ENCODE data around the gene BTBD19.

The BTBD19 gene

DNA sequence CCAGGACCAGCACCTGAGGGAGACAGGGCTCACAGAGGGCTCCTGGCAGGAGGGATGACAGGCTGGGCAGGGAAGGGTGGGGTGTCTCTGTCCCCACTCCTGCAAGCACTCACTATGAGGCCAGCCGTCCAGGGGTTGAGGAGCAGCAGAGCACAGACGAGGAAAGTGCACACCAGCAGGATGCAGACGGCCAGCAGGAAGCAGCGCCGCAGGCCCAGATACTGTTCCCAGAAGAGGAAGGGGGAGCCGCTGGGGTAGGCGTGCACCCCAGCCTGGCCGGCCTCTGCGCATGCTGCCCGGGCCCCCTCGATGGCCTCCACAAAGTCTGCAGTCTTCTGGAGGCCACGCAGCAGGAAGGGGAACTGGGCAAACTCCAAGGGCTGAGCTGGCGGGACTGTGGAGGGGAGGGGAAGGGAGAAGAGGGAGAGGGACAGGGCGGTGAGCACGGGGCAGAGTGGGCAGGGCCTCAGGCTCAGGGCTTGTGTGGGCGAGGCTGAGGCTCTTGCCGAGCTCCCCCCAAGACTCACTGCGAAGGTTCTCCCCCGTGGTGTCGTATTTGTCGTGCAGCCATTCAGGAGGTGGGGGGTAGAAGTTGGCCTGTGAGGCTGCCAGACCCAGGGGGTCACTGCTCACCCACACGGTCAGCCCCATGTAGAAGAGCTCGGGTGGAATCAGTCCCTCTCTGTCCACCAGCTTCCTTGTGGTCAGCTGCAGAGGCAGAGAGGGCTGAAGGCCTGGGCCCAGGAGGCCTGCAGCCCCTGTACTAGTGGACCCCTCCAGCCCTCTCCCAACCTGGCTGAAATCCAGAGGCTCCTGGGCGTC lies 18.3 kb downstream of the BTBD19 start:
- in situ Hi-C loops (cut with HindIII; ENCODE audit: low sequenced_read_pairs): no loop called here
- TF ChIP-seq, protein P1, sequence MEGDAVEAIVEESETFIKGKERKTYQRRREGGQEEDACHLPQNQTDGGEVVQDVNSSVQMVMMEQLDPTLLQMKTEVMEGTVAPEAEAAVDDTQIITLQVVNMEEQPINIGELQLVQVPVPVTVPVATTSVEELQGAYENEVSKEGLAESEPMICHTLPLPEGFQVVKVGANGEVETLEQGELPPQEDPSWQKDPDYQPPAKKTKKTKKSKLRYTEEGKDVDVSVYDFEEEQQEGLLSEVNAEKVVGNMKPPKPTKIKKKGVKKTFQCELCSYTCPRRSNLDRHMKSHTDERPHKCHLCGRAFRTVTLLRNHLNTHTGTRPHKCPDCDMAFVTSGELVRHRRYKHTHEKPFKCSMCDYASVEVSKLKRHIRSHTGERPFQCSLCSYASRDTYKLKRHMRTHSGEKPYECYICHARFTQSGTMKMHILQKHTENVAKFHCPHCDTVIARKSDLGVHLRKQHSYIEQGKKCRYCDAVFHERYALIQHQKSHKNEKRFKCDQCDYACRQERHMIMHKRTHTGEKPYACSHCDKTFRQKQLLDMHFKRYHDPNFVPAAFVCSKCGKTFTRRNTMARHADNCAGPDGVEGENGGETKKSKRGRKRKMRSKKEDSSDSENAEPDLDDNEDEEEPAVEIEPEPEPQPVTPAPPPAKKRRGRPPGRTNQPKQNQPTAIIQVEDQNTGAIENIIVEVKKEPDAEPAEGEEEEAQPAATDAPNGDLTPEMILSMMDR (IDR thresholded peaks at IDR 0.05; ENCODE audit: low read depth, low read length, missing control alignments): no peak
- no peak overlapping the region for H3K4me3 ChIP-seq (ENCODE audit: low read depth, low read length)
- DNase-seq (ENCODE audit: low read depth): no peak

DNA sequence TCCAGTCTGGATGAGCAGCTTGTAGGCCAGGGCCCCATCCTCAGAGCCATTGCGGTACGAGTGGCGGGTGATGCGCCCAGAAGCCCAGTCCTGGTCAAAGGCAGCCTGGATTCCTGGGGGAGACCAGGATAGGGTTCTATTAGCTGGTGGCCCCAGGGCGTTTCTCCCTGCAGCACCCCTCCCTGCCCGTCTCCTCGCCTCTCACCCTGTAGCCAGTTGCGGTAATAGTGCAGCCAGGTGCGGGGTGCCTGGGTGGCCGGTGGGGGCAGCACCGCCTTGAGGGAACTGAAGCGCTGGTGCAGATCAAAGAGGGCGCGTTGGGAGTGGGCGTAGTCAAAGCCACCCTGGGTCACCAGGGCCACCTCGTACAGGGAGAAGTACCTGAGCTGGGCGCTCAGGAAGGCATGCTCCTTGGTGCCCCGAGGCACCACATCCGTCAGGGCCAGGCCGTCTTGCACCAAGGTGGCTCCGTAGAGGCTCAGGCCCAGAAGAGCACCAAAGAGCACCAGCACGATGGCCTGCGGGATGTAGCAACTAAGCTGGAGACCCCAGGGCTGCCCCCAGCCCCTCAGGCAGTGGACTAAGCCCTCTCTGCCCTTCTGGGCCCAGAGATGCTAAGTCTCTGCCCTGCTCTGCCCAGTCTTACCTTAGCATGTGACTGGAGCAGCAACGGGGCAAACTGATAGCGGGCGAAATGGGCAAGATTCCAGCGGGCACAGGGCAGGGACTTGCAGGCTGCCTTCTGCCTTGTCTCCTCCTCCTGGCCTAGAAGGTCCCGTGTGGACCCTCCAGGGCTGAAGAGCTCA lies 19.1 kb downstream of the BTBD19 start:
- in situ Hi-C loops (cut with HindIII; ENCODE audit: low sequenced_read_pairs): no loop called here
- no peak for DNase-seq (ENCODE audit: low read depth)
- no peak overlapping the region for H3K4me3 ChIP-seq (ENCODE audit: low read depth, low read length)
- TF ChIP-seq, protein P1 (IDR thresholded peaks at IDR 0.05; ENCODE audit: low read depth, low read length, missing control alignments): no peak

DNA sequence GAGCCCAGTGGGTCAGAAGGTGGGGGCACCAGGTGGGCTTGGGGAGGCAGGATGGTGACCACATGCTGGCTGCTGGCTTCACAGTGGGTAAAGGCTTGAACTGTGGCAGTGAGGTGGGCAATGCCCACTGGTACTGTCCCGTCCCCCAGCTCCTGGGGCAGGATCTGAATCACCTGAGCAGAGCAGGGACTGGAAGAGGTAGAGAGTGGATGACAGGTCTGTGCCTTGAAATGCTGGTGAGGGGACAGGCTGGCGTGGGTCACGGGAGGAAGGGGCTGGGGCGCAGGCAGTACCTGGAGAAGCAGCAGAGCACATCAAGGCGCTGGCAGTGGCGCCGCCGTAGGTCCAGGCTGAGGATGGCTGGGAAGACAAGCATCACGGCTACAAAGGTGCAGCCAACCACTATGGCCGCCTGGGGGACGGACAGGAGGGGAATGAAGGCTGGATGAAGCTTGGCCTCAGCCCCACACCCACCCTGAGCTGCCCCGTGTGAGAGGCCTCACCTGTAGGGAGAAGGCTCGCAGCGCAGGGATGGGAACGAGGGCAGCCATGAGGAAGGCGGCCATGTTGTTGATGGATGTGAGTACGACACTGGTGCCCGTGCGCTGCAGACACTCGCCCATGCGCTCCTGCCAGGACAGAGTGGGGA lies 19.8 kb downstream of the BTBD19 start:
- in situ Hi-C loops (cut with HindIII; ENCODE audit: low sequenced_read_pairs): no loop called here
- TF ChIP-seq, protein P1 (IDR thresholded peaks at IDR 0.05; ENCODE audit: low read depth, low read length, missing control alignments): no peak
- no peak overlapping the region for H3K4me3 ChIP-seq (ENCODE audit: low read depth, low read length)
- DNase-seq (ENCODE audit: low read depth): no peak

DNA sequence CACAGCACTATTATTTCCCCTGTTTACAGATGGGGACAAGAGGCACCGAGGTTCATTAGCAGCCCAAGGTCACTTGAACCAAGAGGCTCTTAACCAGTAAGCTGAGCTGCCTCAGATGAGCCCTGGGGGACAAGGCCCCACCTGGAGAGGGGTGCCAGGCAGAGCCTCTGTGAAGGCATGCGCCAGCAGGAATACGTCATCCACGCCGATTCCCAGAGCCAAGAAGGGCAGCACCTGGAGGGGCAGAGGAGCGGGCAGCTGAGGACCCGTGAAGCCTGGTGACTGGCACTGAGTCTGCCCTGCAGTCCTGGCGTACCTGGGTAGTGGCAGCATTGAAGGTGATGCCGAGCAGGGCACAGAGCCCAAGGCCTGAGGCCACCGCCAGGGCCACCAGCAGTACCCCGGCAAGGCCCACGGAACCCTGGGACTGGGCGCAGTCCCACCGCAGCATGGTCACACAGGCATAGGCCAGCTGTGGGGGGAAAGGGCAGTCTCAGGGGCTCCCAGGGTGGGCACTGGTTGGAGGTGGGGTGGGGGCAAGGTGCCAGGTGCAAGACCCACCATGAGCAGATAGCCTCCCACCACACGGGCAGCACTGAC lies 20.6 kb downstream of the BTBD19 start:
- TF ChIP-seq, protein P1 (IDR thresholded peaks at IDR 0.05; ENCODE audit: low read depth, low read length, missing control alignments): no peak
- in situ Hi-C loops (cut with HindIII; ENCODE audit: low sequenced_read_pairs): no loop called here
- H3K4me3 ChIP-seq (ENCODE audit: low read depth, low read length): no peak overlapping the region
- DNase-seq (ENCODE audit: low read depth): no peak

DNA sequence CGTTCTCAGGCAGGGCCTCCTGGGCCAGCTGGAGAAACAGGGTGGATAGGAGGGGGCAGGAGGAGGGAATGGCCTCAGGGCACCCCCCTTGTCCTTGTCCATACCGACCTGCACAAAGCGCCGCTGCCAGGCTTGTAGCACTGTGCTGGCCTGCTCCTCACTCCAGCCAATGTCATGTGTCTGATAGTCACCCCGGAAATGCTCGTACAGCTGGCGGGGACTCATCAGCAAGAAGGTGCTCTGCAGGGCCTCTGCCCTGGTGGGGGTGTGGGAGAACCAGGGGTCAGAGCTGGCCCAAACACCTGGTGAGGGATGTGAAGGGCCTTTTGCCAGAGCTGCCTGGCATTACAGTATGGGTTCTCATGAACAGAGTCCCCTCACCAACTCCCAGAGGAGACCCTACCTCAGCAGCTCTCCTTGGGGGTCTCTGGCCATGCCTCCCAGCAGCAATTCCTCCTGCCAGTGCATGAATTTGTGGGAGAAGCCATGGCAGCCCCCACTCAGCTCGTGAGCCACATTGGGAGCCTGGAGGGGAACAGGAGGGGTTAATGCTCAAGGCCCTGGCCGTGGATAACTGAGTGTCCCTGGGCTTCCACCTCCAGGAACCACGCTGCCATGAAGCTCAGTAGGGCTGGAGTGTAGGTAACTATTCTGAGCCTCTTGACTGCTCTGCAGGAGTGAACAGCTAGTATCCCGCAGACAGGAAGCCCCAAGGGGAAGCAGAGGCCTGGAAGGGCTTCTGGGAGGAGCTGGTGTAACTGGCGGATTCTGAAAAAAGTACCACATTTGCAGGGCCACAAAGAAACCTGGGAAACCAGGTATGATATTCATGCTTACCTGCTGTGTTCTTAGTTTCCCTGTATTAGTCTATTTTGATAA lies 21.4 kb downstream of the BTBD19 start:
- in situ Hi-C loops (cut with HindIII; ENCODE audit: low sequenced_read_pairs): no loop called here
- TF ChIP-seq, protein P1 (IDR thresholded peaks at IDR 0.05; ENCODE audit: low read depth, low read length, missing control alignments): no peak
- H3K4me3 ChIP-seq (ENCODE audit: low read depth, low read length): no peak overlapping the region
- DNase-seq (ENCODE audit: low read depth): no peak
